Measurements from ENCODE around the gene SPOCK1.

DNA sequence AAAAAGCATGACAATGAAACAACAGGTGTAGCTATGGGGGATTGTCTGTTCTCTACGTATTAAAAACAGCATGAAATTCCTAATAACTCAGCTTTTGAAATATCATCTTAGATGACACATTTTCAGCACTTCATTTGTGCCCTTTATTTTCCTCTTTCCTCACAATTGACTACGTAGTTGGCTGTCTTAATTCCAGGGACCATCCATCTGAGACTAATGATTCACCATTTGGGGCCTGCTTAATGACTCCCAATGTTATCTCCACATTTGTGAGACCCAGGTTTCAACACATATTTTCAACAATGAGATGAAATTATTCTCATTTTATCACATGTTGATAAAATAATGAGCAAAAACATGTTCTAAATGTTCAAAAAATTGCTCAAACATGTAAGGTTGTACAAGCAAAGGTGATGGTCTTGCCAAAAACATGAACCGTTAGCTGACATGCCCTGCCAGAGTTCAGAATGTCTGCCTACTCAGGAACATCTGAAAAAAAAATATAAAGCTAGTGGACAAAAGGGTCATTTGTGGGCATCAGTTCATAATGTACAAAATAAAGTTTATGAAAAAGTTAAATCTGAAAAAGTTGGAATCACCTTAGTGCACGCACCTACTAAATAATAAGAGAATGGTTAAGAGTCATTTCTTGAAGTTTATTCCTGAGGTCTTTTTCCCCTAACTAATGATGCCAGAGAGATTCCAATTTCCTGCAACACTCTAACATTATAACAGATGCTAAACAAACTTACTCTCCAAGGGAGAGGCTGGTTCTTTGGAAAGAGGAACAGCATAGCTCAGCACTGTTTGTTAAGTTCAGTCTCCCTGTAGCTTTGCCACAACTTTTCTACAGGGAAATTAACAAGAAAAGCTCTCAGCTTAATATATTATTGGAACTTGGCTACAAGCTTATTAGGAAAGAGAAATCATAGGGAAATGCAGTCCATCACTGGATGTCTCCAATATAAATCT lies 275.5 kb downstream of the SPOCK1 start:
- TF ChIP-seq USF2 (IDR thresholded peaks at IDR 0.05; ENCODE audit: low read depth, low read length) (no peak), CHD1 (IDR thresholded peaks at IDR 0.05; ENCODE audit: low read depth, low read length) (no peak), RFX5 (IDR thresholded peaks at IDR 0.05; ENCODE audit: low read depth, low read length) (no peak), CEBPB (IDR thresholded peaks at IDR 0.05; ENCODE audit: low read depth, low read length) (no peak)
- TF ChIP-seq, protein P1, sequence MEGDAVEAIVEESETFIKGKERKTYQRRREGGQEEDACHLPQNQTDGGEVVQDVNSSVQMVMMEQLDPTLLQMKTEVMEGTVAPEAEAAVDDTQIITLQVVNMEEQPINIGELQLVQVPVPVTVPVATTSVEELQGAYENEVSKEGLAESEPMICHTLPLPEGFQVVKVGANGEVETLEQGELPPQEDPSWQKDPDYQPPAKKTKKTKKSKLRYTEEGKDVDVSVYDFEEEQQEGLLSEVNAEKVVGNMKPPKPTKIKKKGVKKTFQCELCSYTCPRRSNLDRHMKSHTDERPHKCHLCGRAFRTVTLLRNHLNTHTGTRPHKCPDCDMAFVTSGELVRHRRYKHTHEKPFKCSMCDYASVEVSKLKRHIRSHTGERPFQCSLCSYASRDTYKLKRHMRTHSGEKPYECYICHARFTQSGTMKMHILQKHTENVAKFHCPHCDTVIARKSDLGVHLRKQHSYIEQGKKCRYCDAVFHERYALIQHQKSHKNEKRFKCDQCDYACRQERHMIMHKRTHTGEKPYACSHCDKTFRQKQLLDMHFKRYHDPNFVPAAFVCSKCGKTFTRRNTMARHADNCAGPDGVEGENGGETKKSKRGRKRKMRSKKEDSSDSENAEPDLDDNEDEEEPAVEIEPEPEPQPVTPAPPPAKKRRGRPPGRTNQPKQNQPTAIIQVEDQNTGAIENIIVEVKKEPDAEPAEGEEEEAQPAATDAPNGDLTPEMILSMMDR (conservative IDR thresholded peaks at IDR 0.05; ENCODE audit: low read depth, low read length), result no peak

All from IMR-90 (cell line).